GM23338 (cell line): ENCODE data around the gene SAMD11. TPM values are rescaled to one million over a fixed set of nuclear protein-coding genes. Genes with fewer than 3 reads are reported as not detected.

ENCODE experiments used
- ATAC-seq: fragments of 200-7000 bp; cut with Tn5 transposase; 3 replicates; pipeline ENCODE4 v1.9.1; 2020
- DNase-seq: peaks from one replicate; pipeline ENCODE4 v3.0.0-alpha.2; 2015; ENCODE audit warnings: low spot score
- H2AFZ ChIP-seq: fragments of 200-600 bp; sonication (generic); 2 replicates; pipeline ENCODE4 v1.8.0; 2016; ENCODE audit warnings: antibody characterized with exemption, mild to moderate bottlenecking, moderate library complexity
- H3F3A ChIP-seq: fragments of 200-600 bp; sonication (generic); replicated peaks from 2 replicates; pipeline ENCODE4 v1.8.0; 2017; ENCODE audit warnings: antibody characterized with exemption, mixed run types, low read depth
- H3K27ac ChIP-seq: fragments of 200-600 bp; sonication (generic); 2 replicates; pipeline ENCODE4 v1.6.1; 2016; ENCODE audit warnings: low read depth
- H3K27me3 ChIP-seq: fragments of 200-600 bp; sonication (generic); 2 replicates; pipeline ENCODE4 v1.8.0; 2016; ENCODE audit warnings: mild to moderate bottlenecking, mixed run types, moderate library complexity; ENCODE audit not compliant: insufficient read depth
- H3K36me3 ChIP-seq: fragments of 200-600 bp; sonication (generic); 2 replicates; pipeline ENCODE4 v1.8.0; 2016; ENCODE audit warnings: mild to moderate bottlenecking; ENCODE audit not compliant: insufficient read depth
- H3K4me1 ChIP-seq: fragments of 200-600 bp; sonication (generic); 2 replicates; pipeline ENCODE4 v1.8.0; 2016; ENCODE audit warnings: mild to moderate bottlenecking, moderate library complexity; ENCODE audit not compliant: insufficient read depth
- H3K4me2 ChIP-seq: fragments of 200-600 bp; sonication (generic); 2 replicates; pipeline ENCODE4 v1.7.1; 2017; ENCODE audit warnings: mixed run types
- H3K4me3 ChIP-seq: fragments of 200-600 bp; sonication (generic); 2 replicates; pipeline ENCODE4 v1.6.1; 2016; ENCODE audit warnings: mixed run types
- H3K79me2 ChIP-seq: fragments of 200-600 bp; sonication (generic); replicated peaks from 2 replicates; pipeline ENCODE4 v1.8.0; 2017; ENCODE audit warnings: mild to moderate bottlenecking; ENCODE audit not compliant: insufficient read depth
- H3K9me2 ChIP-seq: fragments of 200-600 bp; sonication (generic); 2 replicates; pipeline ENCODE4 v1.8.0; 2017; ENCODE audit not compliant: insufficient read depth
- H4K20me1 ChIP-seq: fragments of 200-600 bp; sonication (generic); replicated peaks from 2 replicates; pipeline ENCODE4 v1.8.0; 2017; ENCODE audit warnings: mild to moderate bottlenecking; ENCODE audit not compliant: insufficient read depth
- H3K27ac Mint-ChIP-seq: 2 replicates; pipeline ENCODE4 v1.8.0; 2020; ENCODE audit warnings: inconsistent platforms, mild to moderate bottlenecking, moderate library complexity, mixed read lengths
- H3K27me3 Mint-ChIP-seq: 3 replicates; pipeline ENCODE4 v1.8.0; 2022; ENCODE audit warnings: low read depth, mild to moderate bottlenecking, moderate library complexity, mixed read lengths, inconsistent platforms; ENCODE audit not compliant: insufficient read depth, poor library complexity
- H3K36me3 Mint-ChIP-seq: 3 replicates; pipeline ENCODE4 v1.8.0; 2021; ENCODE audit warnings: low read depth, mild to moderate bottlenecking, inconsistent platforms, moderate library complexity, mixed read lengths
- H3K4me1 Mint-ChIP-seq: 3 replicates; pipeline ENCODE4 v1.8.0; 2020; ENCODE audit warnings: mild to moderate bottlenecking, inconsistent platforms, mixed read lengths
- H3K4me3 Mint-ChIP-seq: 3 replicates; pipeline ENCODE4 v1.8.0; 2021; ENCODE audit warnings: moderate library complexity, mild to moderate bottlenecking, inconsistent platforms, mixed read lengths
- H3K9me3 Mint-ChIP-seq: 3 replicates; pipeline ENCODE4 v1.8.0; 2020; ENCODE audit warnings: moderate library complexity, mild to moderate bottlenecking, inconsistent platforms, mixed read lengths
- CREB1 ChIP-seq: fragments of 250-450 bp; sonication (Bioruptor Pico); IDR thresholded peaks from 2 replicates; pipeline ENCODE4 v1.5.0; 2020; ENCODE audit warnings: low read depth, mild to moderate bottlenecking, moderate library complexity
- EZH2 ChIP-seq: fragments of 200-600 bp; sonication (generic); IDR thresholded peaks from one replicate; pipeline ENCODE4 v1.8.0; 2017; ENCODE audit warnings: antibody characterized with exemption, mild to moderate bottlenecking, low read depth; ENCODE audit not compliant: unreplicated experiment
- EZH2phosphoT487 ChIP-seq: fragments of 200-600 bp; sonication (generic); IDR thresholded peaks from one replicate; pipeline ENCODE4 v1.8.1; 2018; ENCODE audit warnings: antibody characterized with exemption; ENCODE audit not compliant: unreplicated experiment
- JUNB ChIP-seq: IDR thresholded peaks from one replicate; pipeline ENCODE4 v1.6.1; 2016; ENCODE audit warnings: antibody characterized with exemption; ENCODE audit not compliant: unreplicated experiment
- NANOG ChIP-seq: IDR thresholded peaks from 2 replicates; pipeline ENCODE4 v1.6.1; 2016; ENCODE audit warnings: antibody characterized with exemption, borderline replicate concordance
- POLR2AphosphoS5 ChIP-seq: IDR thresholded peaks from 2 replicates; pipeline ENCODE4 v1.6.1; 2016; ENCODE audit warnings: antibody characterized with exemption, low read depth
- STAT1 ChIP-seq: IDR thresholded peaks from one replicate; pipeline ENCODE4 v1.6.1; 2016; ENCODE audit warnings: antibody characterized with exemption; ENCODE audit not compliant: unreplicated experiment
- ZNF114 ChIP-seq: fragments of 250-450 bp; sonication (Bioruptor Pico); IDR thresholded peaks from 2 replicates; pipeline ENCODE4 v1.5.0; 2020; ENCODE audit warnings: mild to moderate bottlenecking, moderate library complexity
- ZNF331 ChIP-seq: fragments of 250-450 bp; sonication (Bioruptor Pico); IDR thresholded peaks from 2 replicates; pipeline ENCODE4 v1.5.0; 2020; ENCODE audit warnings: low read depth, mild to moderate bottlenecking, moderate library complexity
- polyA plus RNA-seq: library from polyadenylated mRNA; unstranded; fragments of >200 nt; fragmentation: Nextera tagmentation; extraction: Ambion mirVana; gene quantifications from 2 replicates; pipeline ENCODE4 v1.2.1, GENCODE V29; 2016
- total RNA-seq: library from RNA; depleted of rRNA; stranded (reverse); fragments of >200 nt; shearing (Covaris generic); gene quantifications from 2 replicates; pipeline ENCODE4 v1.2.3, GENCODE V29; 2014
- TF ChIP-seq, protein P1 (sequence below): IDR thresholded peaks from one replicate; pipeline ENCODE4 v1.6.1; 2018; ENCODE audit warnings: antibody characterized with exemption; ENCODE audit not compliant: unreplicated experiment
- TF ChIP-seq, protein P2 (sequence below), 2 experiments: fragments of 200-600 bp in 1 of 2; sonication (generic) in 1 of 2; conservative IDR thresholded peaks; 2 replicates each; pipeline versions ENCODE4 v1.5.1 to v1.6.1; 2016 to 2017; ENCODE audit warnings: antibody characterized with exemption in 2 of 2, low read depth in 2 of 2, mild to moderate bottlenecking in 2 of 2, moderate library complexity in 1 of 2
- TF ChIP-seq, protein P3 (sequence below): fragments of 250-450 bp; sonication (Bioruptor Pico); IDR thresholded peaks from 2 replicates; pipeline ENCODE4 v1.5.0; 2020; ENCODE audit warnings: mild to moderate bottlenecking, moderate library complexity
- TF ChIP-seq, protein P4 (sequence below): IDR thresholded peaks from 2 replicates; pipeline ENCODE4 v1.6.1; 2016; ENCODE audit warnings: antibody characterized with exemption

The SAMD11 gene
- total and polyA plus RNA-seq, 2 experiments from 2014 or later = 0.14 to 0.40 TPM

DNA sequence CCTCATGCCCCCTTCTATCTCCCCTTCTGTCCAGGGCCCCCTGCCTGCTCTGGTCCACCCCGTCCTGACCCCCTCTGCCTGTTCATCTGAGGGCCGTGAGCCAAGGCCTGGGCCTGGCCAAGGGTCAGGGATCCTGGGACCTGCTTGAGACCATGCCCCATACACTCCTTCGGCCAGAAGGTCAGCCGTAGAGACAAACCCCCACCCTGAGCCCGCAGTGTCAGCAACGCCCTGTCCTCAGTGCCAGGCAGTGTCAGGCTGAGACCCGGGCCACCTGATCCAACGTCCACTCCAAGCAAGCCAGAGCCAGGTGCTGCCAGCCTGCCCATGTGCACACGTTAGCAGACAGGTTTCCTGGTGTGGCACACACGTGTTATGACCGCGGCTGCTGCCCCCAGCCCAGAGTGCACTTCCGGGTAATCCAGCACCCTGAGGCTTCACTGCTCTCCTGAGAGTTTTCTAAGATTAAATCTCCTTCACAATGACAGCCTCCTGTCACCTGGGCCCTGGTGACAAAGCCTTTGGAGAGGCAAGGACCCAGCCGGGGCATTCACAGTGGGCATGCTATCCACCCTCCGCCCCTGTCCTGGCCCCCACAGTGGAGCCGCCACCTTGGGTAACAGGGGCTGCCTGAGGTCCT is 10.1 kb upstream of the SAMD11 start:
- ATAC-seq = no peak
- Histone ChIP-seq H3K79me2 (no peaks in the 10 kb centered on the region), H4K20me1 (no peaks in the 10 kb centered on the region), H2AFZ (no peak overlapping the region), H3K36me3 (no peaks in the 10 kb centered on the region), H3K4me1 (no peaks in the 10 kb centered on the region), H3K27ac (no peak overlapping the region), H3K4me3 (no peak overlapping the region), H3K4me2 (no peak overlapping the region), H3K9me2 (no peaks in the 10 kb centered on the region), H3K27me3 (peaks cover 64% of the 10 kb centered on the region), H3F3A (no peaks in the 10 kb centered on the region)
- H3K27ac Mint-ChIP-seq = no peak overlapping the region
- TF ChIP-seq STAT1 (no peak), NANOG (no peak), POLR2AphosphoS5 (no peak), ZNF331 (CRISPR knock-in tag) (no peak), JUNB (no peak), EZH2 (no peak), ZNF114 (no peak), CREB1 (CRISPR knock-in tag) (no peak), EZH2phosphoT487 (no peak)
- TF ChIP-seq, protein P1, sequence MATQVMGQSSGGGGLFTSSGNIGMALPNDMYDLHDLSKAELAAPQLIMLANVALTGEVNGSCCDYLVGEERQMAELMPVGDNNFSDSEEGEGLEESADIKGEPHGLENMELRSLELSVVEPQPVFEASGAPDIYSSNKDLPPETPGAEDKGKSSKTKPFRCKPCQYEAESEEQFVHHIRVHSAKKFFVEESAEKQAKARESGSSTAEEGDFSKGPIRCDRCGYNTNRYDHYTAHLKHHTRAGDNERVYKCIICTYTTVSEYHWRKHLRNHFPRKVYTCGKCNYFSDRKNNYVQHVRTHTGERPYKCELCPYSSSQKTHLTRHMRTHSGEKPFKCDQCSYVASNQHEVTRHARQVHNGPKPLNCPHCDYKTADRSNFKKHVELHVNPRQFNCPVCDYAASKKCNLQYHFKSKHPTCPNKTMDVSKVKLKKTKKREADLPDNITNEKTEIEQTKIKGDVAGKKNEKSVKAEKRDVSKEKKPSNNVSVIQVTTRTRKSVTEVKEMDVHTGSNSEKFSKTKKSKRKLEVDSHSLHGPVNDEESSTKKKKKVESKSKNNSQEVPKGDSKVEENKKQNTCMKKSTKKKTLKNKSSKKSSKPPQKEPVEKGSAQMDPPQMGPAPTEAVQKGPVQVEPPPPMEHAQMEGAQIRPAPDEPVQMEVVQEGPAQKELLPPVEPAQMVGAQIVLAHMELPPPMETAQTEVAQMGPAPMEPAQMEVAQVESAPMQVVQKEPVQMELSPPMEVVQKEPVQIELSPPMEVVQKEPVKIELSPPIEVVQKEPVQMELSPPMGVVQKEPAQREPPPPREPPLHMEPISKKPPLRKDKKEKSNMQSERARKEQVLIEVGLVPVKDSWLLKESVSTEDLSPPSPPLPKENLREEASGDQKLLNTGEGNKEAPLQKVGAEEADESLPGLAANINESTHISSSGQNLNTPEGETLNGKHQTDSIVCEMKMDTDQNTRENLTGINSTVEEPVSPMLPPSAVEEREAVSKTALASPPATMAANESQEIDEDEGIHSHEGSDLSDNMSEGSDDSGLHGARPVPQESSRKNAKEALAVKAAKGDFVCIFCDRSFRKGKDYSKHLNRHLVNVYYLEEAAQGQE = no peak
- TF ChIP-seq, protein P2, sequence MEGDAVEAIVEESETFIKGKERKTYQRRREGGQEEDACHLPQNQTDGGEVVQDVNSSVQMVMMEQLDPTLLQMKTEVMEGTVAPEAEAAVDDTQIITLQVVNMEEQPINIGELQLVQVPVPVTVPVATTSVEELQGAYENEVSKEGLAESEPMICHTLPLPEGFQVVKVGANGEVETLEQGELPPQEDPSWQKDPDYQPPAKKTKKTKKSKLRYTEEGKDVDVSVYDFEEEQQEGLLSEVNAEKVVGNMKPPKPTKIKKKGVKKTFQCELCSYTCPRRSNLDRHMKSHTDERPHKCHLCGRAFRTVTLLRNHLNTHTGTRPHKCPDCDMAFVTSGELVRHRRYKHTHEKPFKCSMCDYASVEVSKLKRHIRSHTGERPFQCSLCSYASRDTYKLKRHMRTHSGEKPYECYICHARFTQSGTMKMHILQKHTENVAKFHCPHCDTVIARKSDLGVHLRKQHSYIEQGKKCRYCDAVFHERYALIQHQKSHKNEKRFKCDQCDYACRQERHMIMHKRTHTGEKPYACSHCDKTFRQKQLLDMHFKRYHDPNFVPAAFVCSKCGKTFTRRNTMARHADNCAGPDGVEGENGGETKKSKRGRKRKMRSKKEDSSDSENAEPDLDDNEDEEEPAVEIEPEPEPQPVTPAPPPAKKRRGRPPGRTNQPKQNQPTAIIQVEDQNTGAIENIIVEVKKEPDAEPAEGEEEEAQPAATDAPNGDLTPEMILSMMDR (conservative IDR thresholded peaks at IDR 0.05; ENCODE audit: low read depth in 2 of 2) = no peak
- TF ChIP-seq, protein P3, sequence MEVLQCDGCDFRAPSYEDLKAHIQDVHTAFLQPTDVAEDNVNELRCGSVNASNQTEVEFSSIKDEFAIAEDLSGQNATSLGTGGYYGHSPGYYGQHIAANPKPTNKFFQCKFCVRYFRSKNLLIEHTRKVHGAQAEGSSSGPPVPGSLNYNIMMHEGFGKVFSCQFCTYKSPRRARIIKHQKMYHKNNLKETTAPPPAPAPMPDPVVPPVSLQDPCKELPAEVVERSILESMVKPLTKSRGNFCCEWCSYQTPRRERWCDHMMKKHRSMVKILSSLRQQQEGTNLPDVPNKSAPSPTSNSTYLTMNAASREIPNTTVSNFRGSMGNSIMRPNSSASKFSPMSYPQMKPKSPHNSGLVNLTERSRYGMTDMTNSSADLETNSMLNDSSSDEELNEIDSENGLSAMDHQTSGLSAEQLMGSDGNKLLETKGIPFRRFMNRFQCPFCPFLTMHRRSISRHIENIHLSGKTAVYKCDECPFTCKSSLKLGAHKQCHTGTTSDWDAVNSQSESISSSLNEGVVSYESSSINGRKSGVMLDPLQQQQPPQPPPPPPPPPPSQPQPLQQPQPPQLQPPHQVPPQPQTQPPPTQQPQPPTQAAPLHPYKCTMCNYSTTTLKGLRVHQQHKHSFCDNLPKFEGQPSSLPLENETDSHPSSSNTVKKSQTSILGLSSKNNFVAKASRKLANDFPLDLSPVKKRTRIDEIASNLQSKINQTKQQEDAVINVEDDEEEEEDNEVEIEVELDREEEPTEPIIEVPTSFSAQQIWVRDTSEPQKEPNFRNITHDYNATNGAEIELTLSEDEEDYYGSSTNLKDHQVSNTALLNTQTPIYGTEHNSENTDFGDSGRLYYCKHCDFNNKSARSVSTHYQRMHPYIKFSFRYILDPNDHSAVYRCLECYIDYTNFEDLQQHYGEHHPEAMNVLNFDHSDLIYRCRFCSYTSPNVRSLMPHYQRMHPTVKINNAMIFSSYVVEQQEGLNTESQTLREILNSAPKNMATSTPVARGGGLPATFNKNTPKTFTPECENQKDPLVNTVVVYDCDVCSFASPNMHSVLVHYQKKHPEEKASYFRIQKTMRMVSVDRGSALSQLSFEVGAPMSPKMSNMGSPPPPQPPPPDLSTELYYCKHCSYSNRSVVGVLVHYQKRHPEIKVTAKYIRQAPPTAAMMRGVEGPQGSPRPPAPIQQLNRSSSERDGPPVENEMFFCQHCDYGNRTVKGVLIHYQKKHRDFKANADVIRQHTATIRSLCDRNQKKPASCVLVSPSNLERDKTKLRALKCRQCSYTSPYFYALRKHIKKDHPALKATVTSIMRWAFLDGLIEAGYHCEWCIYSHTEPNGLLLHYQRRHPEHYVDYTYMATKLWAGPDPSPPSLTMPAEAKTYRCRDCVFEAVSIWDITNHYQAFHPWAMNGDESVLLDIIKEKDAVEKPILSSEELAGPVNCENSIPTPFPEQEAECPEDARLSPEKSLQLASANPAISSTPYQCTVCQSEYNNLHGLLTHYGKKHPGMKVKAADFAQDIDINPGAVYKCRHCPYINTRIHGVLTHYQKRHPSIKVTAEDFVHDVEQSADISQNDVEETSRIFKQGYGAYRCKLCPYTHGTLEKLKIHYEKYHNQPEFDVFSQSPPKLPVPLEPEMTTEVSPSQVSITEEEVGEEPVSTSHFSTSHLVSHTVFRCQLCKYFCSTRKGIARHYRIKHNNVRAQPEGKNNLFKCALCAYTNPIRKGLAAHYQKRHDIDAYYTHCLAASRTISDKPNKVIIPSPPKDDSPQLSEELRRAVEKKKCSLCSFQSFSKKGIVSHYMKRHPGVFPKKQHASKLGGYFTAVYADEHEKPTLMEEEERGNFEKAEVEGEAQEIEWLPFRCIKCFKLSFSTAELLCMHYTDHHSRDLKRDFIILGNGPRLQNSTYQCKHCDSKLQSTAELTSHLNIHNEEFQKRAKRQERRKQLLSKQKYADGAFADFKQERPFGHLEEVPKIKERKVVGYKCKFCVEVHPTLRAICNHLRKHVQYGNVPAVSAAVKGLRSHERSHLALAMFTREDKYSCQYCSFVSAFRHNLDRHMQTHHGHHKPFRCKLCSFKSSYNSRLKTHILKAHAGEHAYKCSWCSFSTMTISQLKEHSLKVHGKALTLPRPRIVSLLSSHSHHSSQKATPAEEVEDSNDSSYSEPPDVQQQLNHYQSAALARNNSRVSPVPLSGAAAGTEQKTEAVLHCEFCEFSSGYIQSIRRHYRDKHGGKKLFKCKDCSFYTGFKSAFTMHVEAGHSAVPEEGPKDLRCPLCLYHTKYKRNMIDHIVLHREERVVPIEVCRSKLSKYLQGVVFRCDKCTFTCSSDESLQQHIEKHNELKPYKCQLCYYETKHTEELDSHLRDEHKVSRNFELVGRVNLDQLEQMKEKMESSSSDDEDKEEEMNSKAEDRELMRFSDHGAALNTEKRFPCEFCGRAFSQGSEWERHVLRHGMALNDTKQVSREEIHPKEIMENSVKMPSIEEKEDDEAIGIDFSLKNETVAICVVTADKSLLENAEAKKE = no peak
- TF ChIP-seq, protein P4, sequence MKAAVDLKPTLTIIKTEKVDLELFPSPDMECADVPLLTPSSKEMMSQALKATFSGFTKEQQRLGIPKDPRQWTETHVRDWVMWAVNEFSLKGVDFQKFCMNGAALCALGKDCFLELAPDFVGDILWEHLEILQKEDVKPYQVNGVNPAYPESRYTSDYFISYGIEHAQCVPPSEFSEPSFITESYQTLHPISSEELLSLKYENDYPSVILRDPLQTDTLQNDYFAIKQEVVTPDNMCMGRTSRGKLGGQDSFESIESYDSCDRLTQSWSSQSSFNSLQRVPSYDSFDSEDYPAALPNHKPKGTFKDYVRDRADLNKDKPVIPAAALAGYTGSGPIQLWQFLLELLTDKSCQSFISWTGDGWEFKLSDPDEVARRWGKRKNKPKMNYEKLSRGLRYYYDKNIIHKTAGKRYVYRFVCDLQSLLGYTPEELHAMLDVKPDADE = no peak
- H3K9me3 Mint-ChIP-seq = peaks cover 4% of the 10 kb centered on the region; the same call in 1 of the 3 replicates
- H3K4me3 Mint-ChIP-seq = no peak overlapping the region
- DNase-seq = no peak
- no peaks in the 10 kb centered on the region for H3K36me3 Mint-ChIP-seq
- peaks cover 9% of the 10 kb centered on the region; the same call in 2 of the 3 replicates for H3K4me1 Mint-ChIP-seq
- peaks cover 52% of the 10 kb centered on the region for H3K27me3 Mint-ChIP-seq
